ENCODE results near the gene HTR3D.
"Not testable (repeated sequence)": the region's sequence is repeated elsewhere in the genome, so short reads cannot be mapped to it uniquely, and the experiment has no call there.

Gene HTR3D

GRCh38 chr3:184031187-184031792 is at the start of gene HTR3D:
TSS of gene HTR3D (plus strand) at chr3:184031742. CDS start at chr3:184031742, 0 bp downstream.
- no peak for DNase-seq (ENCODE audit: low read depth)

- DNase-seq (ENCODE audit: low read depth) = no peak
Observed at GRCh38 chr3:183981990-183982644, 49.4 kb upstream of the HTR3D start.

- DNase-seq (ENCODE audit: low read depth) = no peak
Observed at GRCh38 chr3:183984127-183984740, 47.3 kb upstream of the HTR3D start.

GRCh38 chr3:183984749-183985729 is 46.5 kb upstream of the HTR3D start:
- DNase-seq (ENCODE audit: low read depth) = no peak

GRCh38 chr3:183987000-183987600 is 44.4 kb upstream of the HTR3D start:
- DNase-seq (ENCODE audit: low read depth) = no peak

- no peak for DNase-seq (ENCODE audit: low read depth)
Observed at GRCh38 chr3:183988216-183988790, 43.2 kb upstream of the HTR3D start.

GRCh38 chr3:183991403-183991802 is 40.1 kb upstream of the HTR3D start:
- DNase-seq (ENCODE audit: low read depth) = no peak

- no peak for DNase-seq (ENCODE audit: low read depth)
Observed at GRCh38 chr3:184001761-184002160, 29.8 kb upstream of the HTR3D start.

- DNase-seq (ENCODE audit: low read depth) = no peak
Observed at GRCh38 chr3:184002469-184002868, 29.1 kb upstream of the HTR3D start.

GRCh38 chr3:184003187-184003967 is 28.2 kb upstream of the HTR3D start:
- DNase-seq (ENCODE audit: low read depth) = no peak

- no peak for DNase-seq (ENCODE audit: low read depth)
Observed at GRCh38 chr3:184004476-184004875, 27.1 kb upstream of the HTR3D start.

GRCh38 chr3:184005941-184006507 is 25.5 kb upstream of the HTR3D start:
- no peak for DNase-seq (ENCODE audit: low read depth)

- DNase-seq (ENCODE audit: low read depth) = not testable (repeated sequence)
Observed at GRCh38 chr3:184007143-184007813, 24.3 kb upstream of the HTR3D start.

- no peak for DNase-seq (ENCODE audit: low read depth)
Observed at GRCh38 chr3:184008161-184008560, 23.4 kb upstream of the HTR3D start.

- no peak for DNase-seq (ENCODE audit: low read depth)
Observed at GRCh38 chr3:184011230-184011876, 20.2 kb upstream of the HTR3D start.

- DNase-seq (ENCODE audit: low read depth) = no peak
Observed at GRCh38 chr3:184011937-184012889, 19.3 kb upstream of the HTR3D start.

GRCh38 chr3:184015381-184016019 is 16.0 kb upstream of the HTR3D start:
- DNase-seq (ENCODE audit: low read depth) = no peak

GRCh38 chr3:184016169-184016570 is 15.4 kb upstream of the HTR3D start:
- DNase-seq (ENCODE audit: low read depth) = no peak

Measured in CMK (cell line).